HEK293 (cell line): ENCODE data around the gene GAB3.

Source experiments
- CTCF ChIA-PET: fragments of 350-600 bp; formaldehyde crosslinking; extraction: SDS; loops from one replicate; lab custom pipeline; 2021; ENCODE audit warnings: antibody characterized with exemption; lab: Yijun Ruan, JAX
- POLR2A ChIA-PET: fragments of 300-600 bp; formaldehyde crosslinking; extraction: SDS; loops from one replicate; lab custom pipeline; 2020; ENCODE audit warnings: antibody characterized with exemption, inconsistent platforms; lab: Yijun Ruan, JAX
- H3K27ac ChIP-seq: fragments of 200-500 bp; sonication (Bioruptor generic); 2 replicates; pipeline ENCODE4 v1.5.1; 2014; ENCODE audit warnings: low read depth, low read length, control low read depth, inconsistent platforms; ENCODE audit errors: extremely low read depth
- H3K36me3 ChIP-seq, 2 experiments: fragments of 200-500 bp in 1 of 2; sonication (Bioruptor generic) in 1 of 2; 1 replicate in 1 of 2; 2 replicates in 1 of 2; pipeline ENCODE4 v1.5.1; 2014 to 2017; ENCODE audit warnings: inconsistent platforms in 2 of 2, low read length in 2 of 2; ENCODE audit not compliant: control insufficient read depth in 2 of 2, insufficient read depth in 1 of 2
- H3K4me1 ChIP-seq: fragments of 200-500 bp; sonication (Bioruptor generic); 2 replicates; pipeline ENCODE4 v1.5.1; 2014; ENCODE audit warnings: mild to moderate bottlenecking, low read length, inconsistent platforms; ENCODE audit not compliant: control insufficient read depth, insufficient read depth
- H3K4me3 ChIP-seq: 2 replicates; pipeline ENCODE4 v1.5.1; 2011; ENCODE audit warnings: low read depth, mild to moderate bottlenecking, control low read depth, low read length, moderate library complexity
- H3K9me3 ChIP-seq: fragments of 200-500 bp; sonication (Bioruptor generic); 2 replicates; pipeline ENCODE4 v1.5.1; 2014; ENCODE audit warnings: low read depth, low read length, inconsistent platforms; ENCODE audit not compliant: control insufficient read depth, insufficient read depth
- GLI4 ChIP-seq: fragments of 450-650 bp; formaldehyde crosslinking; IDR thresholded peaks from 2 replicates; pipeline ENCODE4 v1.5.1; 2016; ENCODE audit warnings: missing biosample characterization, missing genetic modification characterization
- HIC1 ChIP-seq: fragments of 450-650 bp; formaldehyde crosslinking; IDR thresholded peaks from 2 replicates; pipeline ENCODE4 v1.5.1; 2016; ENCODE audit warnings: missing biosample characterization, missing genetic modification characterization
- HOXC10 ChIP-seq: sonication (generic); formaldehyde crosslinking; IDR thresholded peaks from 2 replicates; pipeline ENCODE4 v1.8.1; 2023; ENCODE audit warnings: mild to moderate bottlenecking, missing genetic modification reagents
- HOXD13 ChIP-seq: sonication (generic); formaldehyde crosslinking; IDR thresholded peaks from 2 replicates; pipeline ENCODE4 v1.8.0; 2022; ENCODE audit warnings: missing genetic modification reagents, borderline replicate concordance
- KLF10 ChIP-seq: fragments of 450-650 bp; IDR thresholded peaks from 2 replicates; pipeline ENCODE4 v1.5.1; 2018; ENCODE audit warnings: missing biosample characterization, mild to moderate bottlenecking, missing genetic modification characterization
- ZEB2 ChIP-seq: fragments of 450-650 bp; formaldehyde crosslinking; IDR thresholded peaks from 2 replicates; pipeline ENCODE4 v1.5.1; 2016; ENCODE audit warnings: missing biosample characterization, missing genetic modification characterization
- ZFP3 ChIP-seq: fragments of 450-650 bp; formaldehyde crosslinking; IDR thresholded peaks from 2 replicates; pipeline ENCODE4 v1.5.1; 2016; ENCODE audit warnings: low read depth, missing biosample characterization, missing genetic modification characterization
- ZIC2 ChIP-seq: fragments of 450-650 bp; formaldehyde crosslinking; IDR thresholded peaks from 2 replicates; pipeline ENCODE4 v1.5.1; 2016; ENCODE audit warnings: missing biosample characterization, missing genetic modification characterization
- ZNF121 ChIP-seq: fragments of 450-650 bp; formaldehyde crosslinking; IDR thresholded peaks from 2 replicates; pipeline ENCODE4 v1.5.1; 2016; ENCODE audit warnings: missing biosample characterization, missing genetic modification characterization
- ZNF266 ChIP-seq: fragments of 450-650 bp; formaldehyde crosslinking; IDR thresholded peaks from 2 replicates; pipeline ENCODE4 v1.5.1; 2016; ENCODE audit warnings: missing biosample characterization, missing genetic modification characterization, low read depth
- ZNF335 ChIP-seq: fragments of 450-650 bp; formaldehyde crosslinking; conservative IDR thresholded peaks from 2 replicates; pipeline ENCODE4 v1.5.1; 2016; ENCODE audit warnings: missing biosample characterization, missing genetic modification characterization
- ZNF354C ChIP-seq: fragments of 450-650 bp; formaldehyde crosslinking; IDR thresholded peaks from 2 replicates; pipeline ENCODE4 v1.5.1; 2016; ENCODE audit warnings: missing biosample characterization, missing genetic modification characterization, low read depth, borderline replicate concordance
- ZNF404 ChIP-seq: fragments of 450-650 bp; formaldehyde crosslinking; IDR thresholded peaks from 2 replicates; pipeline ENCODE4 v1.5.1; 2017; ENCODE audit warnings: missing biosample characterization, missing genetic modification characterization
- ZNF549 ChIP-seq: fragments of 450-650 bp; IDR thresholded peaks from 2 replicates; pipeline ENCODE4 v1.5.1; 2018; ENCODE audit warnings: missing biosample characterization, missing genetic modification characterization, mild to moderate bottlenecking, inconsistent platforms, moderate library complexity
- ZNF596 ChIP-seq: fragments of 450-650 bp; IDR thresholded peaks from 2 replicates; pipeline ENCODE4 v1.5.0; 2018; ENCODE audit warnings: missing biosample characterization, mild to moderate bottlenecking, missing genetic modification characterization, moderate library complexity
- ZNF600 ChIP-seq: fragments of 450-650 bp; formaldehyde crosslinking; IDR thresholded peaks from 2 replicates; pipeline ENCODE4 v1.5.1; 2016; ENCODE audit warnings: missing biosample characterization, missing genetic modification characterization
- ZNF621 ChIP-seq: fragments of 450-650 bp; formaldehyde crosslinking; IDR thresholded peaks from 2 replicates; pipeline ENCODE4 v1.5.1; 2017; ENCODE audit warnings: missing biosample characterization, missing genetic modification characterization
- ZNF629 ChIP-seq: fragments of 450-650 bp; formaldehyde crosslinking; IDR thresholded peaks from 2 replicates; pipeline ENCODE4 v1.5.1; 2017; ENCODE audit warnings: missing biosample characterization, missing genetic modification characterization
- ZNF658 ChIP-seq: fragments of 450-650 bp; formaldehyde crosslinking; IDR thresholded peaks from 2 replicates; pipeline ENCODE4; 2016; ENCODE audit warnings: missing biosample characterization, missing genetic modification characterization
- ZNF707 ChIP-seq: fragments of 450-650 bp; formaldehyde crosslinking; IDR thresholded peaks from 2 replicates; pipeline ENCODE4 v1.5.1; 2016; ENCODE audit warnings: missing biosample characterization, missing genetic modification characterization
- ZNF776 ChIP-seq: fragments of 450-650 bp; formaldehyde crosslinking; IDR thresholded peaks from 2 replicates; pipeline ENCODE4 v1.5.0; 2017; ENCODE audit warnings: missing biosample characterization, missing genetic modification characterization, borderline replicate concordance
- ZNF791 ChIP-seq: fragments of 450-650 bp; formaldehyde crosslinking; IDR thresholded peaks from 2 replicates; pipeline ENCODE4 v1.5.1; 2016; ENCODE audit warnings: missing biosample characterization, missing genetic modification characterization
- ZNF830 ChIP-seq: fragments of 450-650 bp; IDR thresholded peaks from 2 replicates; pipeline ENCODE4 v1.5.0; 2018; ENCODE audit warnings: missing biosample characterization, missing genetic modification characterization, low read depth, mild to moderate bottlenecking, moderate library complexity
- ZNF843 ChIP-seq: fragments of 450-650 bp; formaldehyde crosslinking; IDR thresholded peaks from 2 replicates; pipeline ENCODE4 v1.5.1; 2016; ENCODE audit warnings: missing biosample characterization, missing genetic modification characterization
- ZSCAN23 ChIP-seq: fragments of 450-650 bp; formaldehyde crosslinking; IDR thresholded peaks from 2 replicates; pipeline ENCODE4 v1.5.1; 2016; ENCODE audit warnings: missing biosample characterization, missing genetic modification characterization
- TF ChIP-seq, protein P1 (sequence below): fragments of 450-650 bp; formaldehyde crosslinking; IDR thresholded peaks from 2 replicates; pipeline ENCODE4 v1.5.1; 2016; ENCODE audit warnings: missing biosample characterization, missing genetic modification characterization
- TF ChIP-seq, protein P2 (sequence below): fragments of 450-650 bp; formaldehyde crosslinking; IDR thresholded peaks from 2 replicates; pipeline ENCODE4 v1.5.1; 2016; ENCODE audit warnings: missing biosample characterization, missing genetic modification characterization
- TF ChIP-seq, protein P3 (sequence below): fragments of 450-650 bp; formaldehyde crosslinking; IDR thresholded peaks from 2 replicates; pipeline ENCODE4 v1.5.1; 2017; ENCODE audit warnings: missing biosample characterization, missing genetic modification characterization

GAB3 gene

DNA sequence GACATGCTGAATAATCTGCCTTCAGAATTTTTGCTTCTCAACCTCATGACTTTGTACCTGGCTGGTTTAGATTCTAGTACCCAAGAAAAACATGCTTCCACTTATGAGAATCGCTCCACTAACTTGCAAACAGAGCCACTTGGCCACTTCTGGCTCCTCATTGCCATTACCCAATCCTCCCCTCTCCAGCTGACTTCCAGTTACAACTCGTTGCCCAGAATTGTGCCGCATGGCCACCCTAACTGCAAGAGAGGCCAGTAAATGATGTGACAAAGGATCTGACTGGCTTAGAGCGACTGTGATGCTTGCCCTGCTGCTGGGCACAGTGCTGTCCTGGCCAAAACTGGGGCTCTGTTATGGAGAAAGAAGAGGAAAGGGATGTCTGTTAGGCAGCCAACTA is 7.8 kb upstream of the GAB3 start:
- Histone ChIP-seq H3K9me3 (no peaks in the 10 kb centered on the region), H3K4me3 (no peak overlapping the region), H3K36me3 (no peaks in the 10 kb centered on the region), H3K27ac (no peak overlapping the region), H3K4me1 (no peaks in the 10 kb centered on the region)
- TF ChIP-seq ZNF830 (tag by site-specific recombination) (no peak), HOXD13 (CRISPR knock-in tag) (no peak), ZNF600 (no peak), ZNF776 (tag by site-specific recombination) (no peak), ZNF549 (tag by site-specific recombination) (no peak), KLF10 (tag by site-specific recombination) (no peak), ZNF335 (tag by site-specific recombination) (no peak), ZEB2 (tag by site-specific recombination) (no peak), ZNF621 (tag by site-specific recombination) (no peak), ZNF791 (tag by site-specific recombination) (no peak), ZNF658 (tag by site-specific recombination) (no peak), ZIC2 (no peak), ZNF629 (tag by site-specific recombination) (no peak), HIC1 (tag by site-specific recombination) (no peak), ZNF354C (no peak), ZSCAN23 (tag by site-specific recombination) (no peak), HOXC10 (no peak)
- TF ChIP-seq, protein P1, sequence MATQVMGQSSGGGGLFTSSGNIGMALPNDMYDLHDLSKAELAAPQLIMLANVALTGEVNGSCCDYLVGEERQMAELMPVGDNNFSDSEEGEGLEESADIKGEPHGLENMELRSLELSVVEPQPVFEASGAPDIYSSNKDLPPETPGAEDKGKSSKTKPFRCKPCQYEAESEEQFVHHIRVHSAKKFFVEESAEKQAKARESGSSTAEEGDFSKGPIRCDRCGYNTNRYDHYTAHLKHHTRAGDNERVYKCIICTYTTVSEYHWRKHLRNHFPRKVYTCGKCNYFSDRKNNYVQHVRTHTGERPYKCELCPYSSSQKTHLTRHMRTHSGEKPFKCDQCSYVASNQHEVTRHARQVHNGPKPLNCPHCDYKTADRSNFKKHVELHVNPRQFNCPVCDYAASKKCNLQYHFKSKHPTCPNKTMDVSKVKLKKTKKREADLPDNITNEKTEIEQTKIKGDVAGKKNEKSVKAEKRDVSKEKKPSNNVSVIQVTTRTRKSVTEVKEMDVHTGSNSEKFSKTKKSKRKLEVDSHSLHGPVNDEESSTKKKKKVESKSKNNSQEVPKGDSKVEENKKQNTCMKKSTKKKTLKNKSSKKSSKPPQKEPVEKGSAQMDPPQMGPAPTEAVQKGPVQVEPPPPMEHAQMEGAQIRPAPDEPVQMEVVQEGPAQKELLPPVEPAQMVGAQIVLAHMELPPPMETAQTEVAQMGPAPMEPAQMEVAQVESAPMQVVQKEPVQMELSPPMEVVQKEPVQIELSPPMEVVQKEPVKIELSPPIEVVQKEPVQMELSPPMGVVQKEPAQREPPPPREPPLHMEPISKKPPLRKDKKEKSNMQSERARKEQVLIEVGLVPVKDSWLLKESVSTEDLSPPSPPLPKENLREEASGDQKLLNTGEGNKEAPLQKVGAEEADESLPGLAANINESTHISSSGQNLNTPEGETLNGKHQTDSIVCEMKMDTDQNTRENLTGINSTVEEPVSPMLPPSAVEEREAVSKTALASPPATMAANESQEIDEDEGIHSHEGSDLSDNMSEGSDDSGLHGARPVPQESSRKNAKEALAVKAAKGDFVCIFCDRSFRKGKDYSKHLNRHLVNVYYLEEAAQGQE (tag by site-specific recombination): no peak
- CTCF ChIA-PET: interaction anchor here (1.6 kb wide), 1 partner anchor 10 kb away, joined by 6 read pairs; no protein-coding TSS in a partner anchor
- POLR2A ChIA-PET: no interaction called here

DNA sequence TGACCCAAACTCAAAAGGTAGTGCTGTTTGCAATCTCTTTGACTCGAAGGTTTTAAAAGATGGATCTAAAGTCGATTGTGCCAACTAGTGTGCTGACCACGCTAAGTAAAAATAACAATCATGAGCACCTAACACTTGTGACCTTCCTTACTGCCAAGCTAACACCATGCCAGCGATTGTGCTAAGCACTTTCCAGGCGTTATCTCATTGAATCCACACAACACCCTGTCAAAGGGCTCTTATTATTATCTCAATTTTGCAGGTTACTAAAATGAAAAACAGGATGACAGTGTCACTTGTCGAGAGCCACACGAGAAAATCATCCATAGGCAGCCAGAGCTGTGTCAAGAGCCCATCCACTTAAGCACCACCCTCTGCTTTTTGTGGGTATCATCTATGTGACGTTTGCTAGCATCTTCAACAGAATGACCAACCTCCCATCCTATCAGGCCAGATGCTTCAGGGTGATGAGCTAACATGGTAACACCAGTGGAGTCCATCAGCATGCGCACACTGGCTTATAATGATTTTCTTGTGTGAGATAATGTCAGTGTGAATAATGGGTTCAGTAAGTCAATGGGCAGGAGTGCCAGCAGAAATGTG is 893 bp upstream of the GAB3 start:
- no peak overlapping the region for H3K4me3 ChIP-seq
- no peaks in the 10 kb centered on the region for H3K9me3 ChIP-seq
- CTCF ChIA-PET: interaction anchor here (1.1 kb wide), 1 partner anchor 90 kb away, joined by 4 read pairs; no protein-coding TSS in a partner anchor
- H3K36me3 ChIP-seq: no peaks in the 10 kb centered on the region
- POLR2A ChIA-PET: interaction anchor here (4.2 kb wide), 1 partner anchor 11 kb away, joined by 22 read pairs; the partner anchor contains the start of gene DKC1
- H3K27ac ChIP-seq: no peak overlapping the region
- H3K4me1 ChIP-seq: no peaks in the 10 kb centered on the region
- TF ChIP-seq, protein P2, sequence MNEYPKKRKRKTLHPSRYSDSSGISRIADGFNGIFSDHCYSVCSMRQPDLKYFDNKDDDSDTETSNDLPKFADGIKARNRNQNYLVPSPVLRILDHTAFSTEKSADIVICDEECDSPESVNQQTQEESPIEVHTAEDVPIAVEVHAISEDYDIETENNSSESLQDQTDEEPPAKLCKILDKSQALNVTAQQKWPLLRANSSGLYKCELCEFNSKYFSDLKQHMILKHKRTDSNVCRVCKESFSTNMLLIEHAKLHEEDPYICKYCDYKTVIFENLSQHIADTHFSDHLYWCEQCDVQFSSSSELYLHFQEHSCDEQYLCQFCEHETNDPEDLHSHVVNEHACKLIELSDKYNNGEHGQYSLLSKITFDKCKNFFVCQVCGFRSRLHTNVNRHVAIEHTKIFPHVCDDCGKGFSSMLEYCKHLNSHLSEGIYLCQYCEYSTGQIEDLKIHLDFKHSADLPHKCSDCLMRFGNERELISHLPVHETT (tag by site-specific recombination): no peak
- TF ChIP-seq ZNF121 (tag by site-specific recombination) (no peak), ZNF596 (no peak), ZNF776 (tag by site-specific recombination) (no peak), GLI4 (tag by site-specific recombination) (no peak), ZNF266 (no peak), ZNF658 (tag by site-specific recombination) (no peak), ZNF707 (tag by site-specific recombination) (no peak), ZNF404 (tag by site-specific recombination) (no peak), ZNF843 (tag by site-specific recombination) (no peak), ZFP3 (no peak)
- TF ChIP-seq, protein P3, sequence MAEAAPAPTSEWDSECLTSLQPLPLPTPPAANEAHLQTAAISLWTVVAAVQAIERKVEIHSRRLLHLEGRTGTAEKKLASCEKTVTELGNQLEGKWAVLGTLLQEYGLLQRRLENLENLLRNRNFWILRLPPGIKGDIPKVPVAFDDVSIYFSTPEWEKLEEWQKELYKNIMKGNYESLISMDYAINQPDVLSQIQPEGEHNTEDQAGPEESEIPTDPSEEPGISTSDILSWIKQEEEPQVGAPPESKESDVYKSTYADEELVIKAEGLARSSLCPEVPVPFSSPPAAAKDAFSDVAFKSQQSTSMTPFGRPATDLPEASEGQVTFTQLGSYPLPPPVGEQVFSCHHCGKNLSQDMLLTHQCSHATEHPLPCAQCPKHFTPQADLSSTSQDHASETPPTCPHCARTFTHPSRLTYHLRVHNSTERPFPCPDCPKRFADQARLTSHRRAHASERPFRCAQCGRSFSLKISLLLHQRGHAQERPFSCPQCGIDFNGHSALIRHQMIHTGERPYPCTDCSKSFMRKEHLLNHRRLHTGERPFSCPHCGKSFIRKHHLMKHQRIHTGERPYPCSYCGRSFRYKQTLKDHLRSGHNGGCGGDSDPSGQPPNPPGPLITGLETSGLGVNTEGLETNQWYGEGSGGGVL (tag by site-specific recombination): no peak
